ENCODE data around the gene VAV3.

Gene VAV3

DNA sequence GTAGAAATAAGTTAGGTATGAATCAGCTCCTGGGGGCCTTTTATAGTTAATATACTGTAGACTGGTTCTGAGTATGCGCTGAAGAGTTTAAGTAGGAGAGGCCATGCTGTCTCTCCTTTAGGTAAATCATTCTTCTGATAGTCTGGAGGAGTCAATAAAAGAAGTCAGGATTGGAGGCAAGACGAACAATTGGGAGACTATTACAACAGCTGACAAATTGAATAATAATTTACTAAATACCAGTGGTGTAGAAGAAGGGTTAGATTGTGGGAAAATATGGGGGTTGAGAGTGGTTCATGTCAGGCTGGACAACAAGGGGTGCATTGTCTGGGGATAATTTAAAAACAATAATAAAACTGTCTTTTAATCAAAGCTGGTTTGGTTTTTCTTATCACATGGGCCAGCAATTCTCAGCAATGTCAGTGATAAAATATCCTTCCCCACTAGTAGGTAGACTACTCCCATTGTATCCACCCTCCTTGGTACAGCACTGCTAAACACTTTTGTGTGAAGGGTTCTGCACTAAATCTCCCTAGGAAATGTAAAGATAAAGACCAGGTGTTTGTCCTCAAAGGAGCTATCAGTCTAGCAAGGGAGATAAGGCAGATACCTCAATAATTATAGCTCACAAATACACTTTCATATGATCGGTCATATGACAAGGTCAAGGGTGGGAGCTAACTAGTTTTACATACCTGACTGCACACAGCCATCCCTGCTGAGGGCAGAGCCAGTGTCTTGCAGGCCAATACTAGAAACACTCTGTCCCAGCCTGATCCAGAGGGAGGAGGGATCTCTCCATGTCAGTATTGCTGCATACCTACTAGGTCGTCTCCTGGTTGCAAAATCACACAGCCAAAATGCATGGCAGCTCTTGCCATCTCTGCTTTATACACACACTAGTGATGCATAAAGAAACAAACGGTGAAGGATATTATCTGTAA, 299.7 kb downstream of the VAV3 start:
- no peak overlapping the region for H4K8ac ChIP-seq (ENCODE audit: low read length)
- H3K27me3 ChIP-seq (ENCODE audit: control insufficient read depth in 1 of 2, insufficient read depth in 1 of 2, low read length in 2 of 2): no peaks in the 10 kb centered on the region
- WGBS: 91% methylated on average over 4 of the region's 5 CpGs
- H3K23ac ChIP-seq (ENCODE audit: low read length in 2 of 2): no peak overlapping the region
- H2BK120ac ChIP-seq (ENCODE audit: low read depth, low read length): no peak overlapping the region
- H3K36me3 ChIP-seq (ENCODE audit: control insufficient read depth in 1 of 2, insufficient read depth in 2 of 2, low read depth in 1 of 2, low read length in 2 of 2): no peaks in the 10 kb centered on the region
- no peak overlapping the region for H3K4me3 ChIP-seq (ENCODE audit: insufficient read depth in 1 of 2, low read depth in 1 of 2, low read length in 2 of 2)
- no peak overlapping the region for H2AFZ ChIP-seq (ENCODE audit: low read depth, low read length)
- no peaks in the 10 kb centered on the region for H3K79me1 ChIP-seq (replicated peaks; ENCODE audit: low read length, poor library complexity, severe bottlenecking)
- H2BK15ac ChIP-seq (ENCODE audit: low read depth, poor library complexity, severe bottlenecking): no peak overlapping the region
- no peak overlapping the region for H4K91ac ChIP-seq (ENCODE audit: low read length)
- H3K18ac ChIP-seq (ENCODE audit: low read depth in 1 of 2, low read length in 2 of 2): no peak overlapping the region
- H2BK5ac ChIP-seq (ENCODE audit: low read depth, low read length, poor library complexity, severe bottlenecking): no peak overlapping the region
- no peak overlapping the region for H3K9ac ChIP-seq (ENCODE audit: low read length)
- peaks cover 4% of the 10 kb centered on the region for H3K4me1 ChIP-seq (ENCODE audit: control insufficient read depth, insufficient read depth, low read depth, low read length)
- H2BK12ac ChIP-seq (ENCODE audit: low read length in 2 of 2): no peak overlapping the region
- H2AK5ac ChIP-seq (ENCODE audit: low read length, severe bottlenecking): no peak overlapping the region
- H3K14ac ChIP-seq (ENCODE audit: low read length in 2 of 2): no peak overlapping the region
- no peak for DNase-seq
- no peak overlapping the region for H3K4ac ChIP-seq (ENCODE audit: low read depth in 1 of 2, low read length in 2 of 2)
- H3K27ac ChIP-seq (ENCODE audit: low read length, poor library complexity, severe bottlenecking): peak overlapping the region; percentile 88
- no peaks in the 10 kb centered on the region for H3K9me3 ChIP-seq (ENCODE audit: control insufficient read depth, low read length)
- H3K4me2 ChIP-seq (ENCODE audit: low read length, poor library complexity, severe bottlenecking): no peak overlapping the region

DNA sequence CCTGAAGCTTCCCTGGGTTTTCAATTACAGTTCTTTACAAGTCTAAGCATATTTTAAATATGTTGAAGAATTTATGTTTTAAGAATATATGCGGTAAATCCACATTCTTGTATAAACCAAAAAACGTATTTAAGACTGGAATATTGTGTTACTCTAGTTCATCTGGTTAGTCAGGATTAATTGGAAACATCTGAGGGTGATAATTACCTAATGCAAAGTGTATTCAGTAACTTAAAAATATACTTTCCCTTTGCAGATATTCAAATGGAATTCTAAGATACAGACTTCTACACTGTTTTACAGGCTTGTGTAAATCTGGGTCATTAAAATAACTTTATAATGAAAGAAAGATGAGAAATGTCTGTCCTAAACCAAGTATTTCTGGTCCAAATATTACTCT, 302.0 kb downstream of the VAV3 start:
- H2AFZ ChIP-seq (ENCODE audit: low read depth, low read length): no peak overlapping the region
- no peak overlapping the region for H2BK15ac ChIP-seq (ENCODE audit: low read depth, poor library complexity, severe bottlenecking)
- no peak overlapping the region for H3K18ac ChIP-seq (ENCODE audit: low read depth in 1 of 2, low read length in 2 of 2)
- no peak overlapping the region for H3K4ac ChIP-seq (ENCODE audit: low read depth in 1 of 2, low read length in 2 of 2)
- H2BK12ac ChIP-seq (ENCODE audit: low read length in 2 of 2): no peak overlapping the region
- no peak overlapping the region for H2BK5ac ChIP-seq (ENCODE audit: low read depth, low read length, poor library complexity, severe bottlenecking)
- H4K8ac ChIP-seq (ENCODE audit: low read length): no peak overlapping the region
- H3K27ac ChIP-seq (ENCODE audit: low read length, poor library complexity, severe bottlenecking): no peak overlapping the region
- H3K4me3 ChIP-seq (ENCODE audit: insufficient read depth in 1 of 2, low read depth in 1 of 2, low read length in 2 of 2): no peak overlapping the region
- no peak overlapping the region for H2BK120ac ChIP-seq (ENCODE audit: low read depth, low read length)
- H3K9ac ChIP-seq (ENCODE audit: low read length): no peak overlapping the region
- DNase-seq: no peak
- H2AK5ac ChIP-seq (ENCODE audit: low read length, severe bottlenecking): no peak overlapping the region
- no peaks in the 10 kb centered on the region for H3K9me3 ChIP-seq (ENCODE audit: control insufficient read depth, low read length)
- WGBS: 80% methylated on average over 1 of the region's 2 CpGs
- no peak overlapping the region for H3K4me2 ChIP-seq (ENCODE audit: low read length, poor library complexity, severe bottlenecking)
- no peak overlapping the region for H3K23ac ChIP-seq (ENCODE audit: low read length in 2 of 2)
- no peak overlapping the region for H4K91ac ChIP-seq (ENCODE audit: low read length)
- no peaks in the 10 kb centered on the region for H3K36me3 ChIP-seq (ENCODE audit: control insufficient read depth in 1 of 2, insufficient read depth in 2 of 2, low read depth in 1 of 2, low read length in 2 of 2)
- H3K27me3 ChIP-seq (ENCODE audit: control insufficient read depth in 1 of 2, insufficient read depth in 1 of 2, low read length in 2 of 2): no peaks in the 10 kb centered on the region
- H3K14ac ChIP-seq (ENCODE audit: low read length in 2 of 2): no peak overlapping the region
- peaks cover 4% of the 10 kb centered on the region for H3K4me1 ChIP-seq (ENCODE audit: control insufficient read depth, insufficient read depth, low read depth, low read length)
- H3K79me1 ChIP-seq (replicated peaks; ENCODE audit: low read length, poor library complexity, severe bottlenecking): no peaks in the 10 kb centered on the region

DNA sequence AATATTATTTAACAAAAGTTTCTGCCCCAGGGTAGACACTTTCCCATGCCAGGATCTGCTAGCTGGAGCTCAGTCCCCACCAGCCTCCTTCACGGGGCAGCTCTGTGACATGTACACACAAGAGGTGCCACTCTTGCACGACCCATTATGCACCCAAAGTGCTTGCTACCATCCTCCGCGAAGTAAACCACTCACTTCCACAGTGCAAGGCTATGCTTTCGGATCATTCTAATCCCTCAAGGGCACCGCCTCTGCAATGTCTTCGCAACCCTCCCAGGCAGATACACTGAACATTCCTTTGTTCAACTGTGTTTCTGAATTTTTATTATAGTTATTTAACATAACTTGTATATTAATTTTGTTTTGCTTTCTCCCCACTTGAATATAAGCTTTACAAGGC, 303.8 kb downstream of the VAV3 start:
- Histone ChIP-seq H3K18ac (ENCODE audit: low read depth in 1 of 2, low read length in 2 of 2) (no peak overlapping the region), H2BK120ac (ENCODE audit: low read depth, low read length) (no peak overlapping the region), H2AFZ (ENCODE audit: low read depth, low read length) (no peak overlapping the region), H3K4me1 (ENCODE audit: control insufficient read depth, insufficient read depth, low read depth, low read length) (peaks cover 4% of the 10 kb centered on the region), H2BK5ac (ENCODE audit: low read depth, low read length, poor library complexity, severe bottlenecking) (no peak overlapping the region), H3K4me3 (ENCODE audit: insufficient read depth in 1 of 2, low read depth in 1 of 2, low read length in 2 of 2) (no peak overlapping the region), H3K23ac (ENCODE audit: low read length in 2 of 2) (no peak overlapping the region), H4K91ac (ENCODE audit: low read length) (peak overlapping the region; percentile 39), H3K79me1 (replicated peaks; ENCODE audit: low read length, poor library complexity, severe bottlenecking) (no peaks in the 10 kb centered on the region), H3K9ac (ENCODE audit: low read length) (no peak overlapping the region), H3K36me3 (ENCODE audit: control insufficient read depth in 1 of 2, insufficient read depth in 2 of 2, low read depth in 1 of 2, low read length in 2 of 2) (no peaks in the 10 kb centered on the region), H3K4me2 (ENCODE audit: low read length, poor library complexity, severe bottlenecking) (no peak overlapping the region), H3K4ac (ENCODE audit: low read depth in 1 of 2, low read length in 2 of 2) (no peak overlapping the region), H3K27ac (ENCODE audit: low read length, poor library complexity, severe bottlenecking) (no peak overlapping the region), H3K14ac (ENCODE audit: low read length in 2 of 2) (no peak overlapping the region), H2BK15ac (ENCODE audit: low read depth, poor library complexity, severe bottlenecking) (no peak overlapping the region), H3K9me3 (ENCODE audit: control insufficient read depth, low read length) (no peaks in the 10 kb centered on the region), H4K8ac (ENCODE audit: low read length) (peak overlapping the region; percentile 15), H3K27me3 (ENCODE audit: control insufficient read depth in 1 of 2, insufficient read depth in 1 of 2, low read length in 2 of 2) (no peaks in the 10 kb centered on the region), H2AK5ac (ENCODE audit: low read length, severe bottlenecking) (no peak overlapping the region), H2BK12ac (ENCODE audit: low read length in 2 of 2) (no peak overlapping the region)
- WGBS: 80% methylated on average over 5 of the region's 7 CpGs
- DNase-seq: no peak

DNA sequence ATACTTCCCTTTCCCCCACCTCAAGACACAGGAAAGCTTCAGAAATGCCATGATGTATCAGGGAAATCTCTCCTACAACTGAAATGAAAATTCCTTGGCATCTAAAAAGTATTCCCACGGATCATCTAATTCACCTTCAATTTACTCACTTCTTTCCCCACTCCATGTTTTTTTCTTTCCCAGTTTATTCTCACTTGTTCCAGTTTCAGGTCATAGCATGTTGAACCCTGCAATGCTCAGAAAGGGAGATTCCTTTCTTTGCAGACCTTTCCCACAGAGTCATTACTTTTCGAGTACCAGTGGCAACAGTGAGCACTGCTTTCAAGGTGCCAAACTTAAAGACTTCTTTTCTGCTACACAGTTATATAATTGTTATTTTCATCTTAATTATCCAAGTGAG, 305.0 kb downstream of the VAV3 start:
- Histone ChIP-seq H3K36me3 (ENCODE audit: control insufficient read depth in 1 of 2, insufficient read depth in 2 of 2, low read depth in 1 of 2, low read length in 2 of 2) (no peaks in the 10 kb centered on the region), H3K27me3 (ENCODE audit: control insufficient read depth in 1 of 2, insufficient read depth in 1 of 2, low read length in 2 of 2) (no peaks in the 10 kb centered on the region), H2AFZ (ENCODE audit: low read depth, low read length) (no peak overlapping the region), H2BK12ac (ENCODE audit: low read length in 2 of 2) (no peak overlapping the region), H3K4me3 (ENCODE audit: insufficient read depth in 1 of 2, low read depth in 1 of 2, low read length in 2 of 2) (no peak overlapping the region), H3K9me3 (ENCODE audit: control insufficient read depth, low read length) (no peaks in the 10 kb centered on the region), H3K18ac (ENCODE audit: low read depth in 1 of 2, low read length in 2 of 2) (no peak overlapping the region), H3K79me1 (replicated peaks; ENCODE audit: low read length, poor library complexity, severe bottlenecking) (no peaks in the 10 kb centered on the region), H4K91ac (ENCODE audit: low read length) (no peak overlapping the region), H3K4me1 (ENCODE audit: control insufficient read depth, insufficient read depth, low read depth, low read length) (peaks cover 1% of the 10 kb centered on the region), H3K14ac (ENCODE audit: low read length in 2 of 2) (no peak overlapping the region), H2BK120ac (ENCODE audit: low read depth, low read length) (no peak overlapping the region), H4K8ac (ENCODE audit: low read length) (no peak overlapping the region), H2AK5ac (ENCODE audit: low read length, severe bottlenecking) (no peak overlapping the region), H3K9ac (ENCODE audit: low read length) (no peak overlapping the region), H2BK5ac (ENCODE audit: low read depth, low read length, poor library complexity, severe bottlenecking) (no peak overlapping the region), H3K27ac (ENCODE audit: low read length, poor library complexity, severe bottlenecking) (no peak overlapping the region), H2BK15ac (ENCODE audit: low read depth, poor library complexity, severe bottlenecking) (no peak overlapping the region), H3K4ac (ENCODE audit: low read depth in 1 of 2, low read length in 2 of 2) (no peak overlapping the region), H3K23ac (ENCODE audit: low read length in 2 of 2) (no peak overlapping the region), H3K4me2 (ENCODE audit: low read length, poor library complexity, severe bottlenecking) (no peak overlapping the region)
- 86% methylated on average over 1 of the region's 2 CpGs for WGBS
- no peak for DNase-seq

All from mesenchymal stem cell (in vitro differentiated cells and primary cell).